Natural killer cell (primary cell): ENCODE measurements around the gene CPLX1. TPM values are rescaled to one million over a fixed set of nuclear protein-coding genes. Genes with fewer than 3 reads are reported as not detected.

Source experiments
- ATAC-seq, 3 donors: fragments of 150-1000 bp in 2 of 3; fragments of 200-7000 bp in 1 of 3; cut with Tn5 transposase; 1 replicate in 1 of 3; 2 replicates in 2 of 3; pipeline ENCODE4 v1.10.0; 2021; ENCODE audit warnings: mild to moderate bottlenecking in 2 of 3, moderate library complexity in 2 of 3
- DNase-seq, 2 donors: peaks; one replicate each; pipeline versions ENCODE4 v3.0.0 to v3.0.0-alpha.2; 2013 to 2021; ENCODE audit warnings: mixed read lengths in 1 of 2
- H3K27ac ChIP-seq: one replicate; pipeline ENCODE4 v1.5.1; 2013; ENCODE audit warnings: mild to moderate bottlenecking, low read length
- H3K27me3 ChIP-seq: one replicate; pipeline ENCODE4 v1.6.1; 2013; ENCODE audit warnings: low read length; ENCODE audit not compliant: control insufficient read depth, insufficient read depth
- H3K36me3 ChIP-seq: one replicate; pipeline ENCODE4 v1.6.1; 2013; ENCODE audit warnings: low read length; ENCODE audit not compliant: control insufficient read depth, insufficient read depth
- H3K4me1 ChIP-seq: one replicate; pipeline ENCODE4 v1.6.1; 2013; ENCODE audit warnings: low read length; ENCODE audit not compliant: control insufficient read depth, insufficient read depth
- H3K4me3 ChIP-seq: one replicate; pipeline ENCODE4 v1.5.1; 2013; ENCODE audit warnings: low read length
- H3K9me3 ChIP-seq: one replicate; pipeline ENCODE4 v1.6.1; 2013; ENCODE audit warnings: low read length; ENCODE audit not compliant: control insufficient read depth, insufficient read depth
- H3K27ac Mint-ChIP-seq, 2 donors: one replicate each; pipeline ENCODE4 v1.8.0; 2022; ENCODE audit warnings: mild to moderate bottlenecking in 2 of 2, mixed read lengths in 2 of 2, moderate library complexity in 1 of 2
- H3K27me3 Mint-ChIP-seq, 2 donors: one replicate each; pipeline ENCODE4 v1.8.0; 2022; ENCODE audit warnings: low read depth in 2 of 2, mixed read lengths in 2 of 2
- H3K36me3 Mint-ChIP-seq: one replicate; pipeline ENCODE4 v1.8.0; 2022; ENCODE audit warnings: mixed read lengths
- H3K4me1 Mint-ChIP-seq, 2 donors: one replicate each; pipeline ENCODE4 v1.8.0; 2022; ENCODE audit warnings: mixed read lengths in 2 of 2
- H3K4me3 Mint-ChIP-seq: one replicate; pipeline ENCODE4 v1.8.0; 2022; ENCODE audit warnings: mild to moderate bottlenecking, moderate library complexity, mixed read lengths
- H3K9me3 Mint-ChIP-seq, 2 donors: one replicate each; pipeline ENCODE4 v1.8.0; 2022; ENCODE audit warnings: mixed read lengths in 2 of 2
- WGBS: methylation state at CpG from one replicate; pipeline ENCODE4 v1.1.7; 2013; ENCODE audit warnings: missing lambda C conversion rate; ENCODE audit not compliant: insufficient coverage; 5-methylcytosine and 5-hydroxymethylcytosine counted together
- intact Hi-C: fragments of 100-400 bp; cut with micrococcal nuclease; formaldehyde crosslinking; loops from one replicate; pipeline ENCODE4 v1.14.2; 2022
- total RNA-seq, 4 donors: library from RNA; stranded (reverse); fragments of 120-200 nt in 1 of 4; gene quantifications; one replicate each; pipeline versions ENCODE4 v1.2.3 to v1.2.4, GENCODE V29; 2013 to 2022
- TF ChIP-seq, protein P1 (sequence below): fragments of 200-600 bp; IDR thresholded peaks from one replicate; pipeline ENCODE4 v1.8.0; 2022; ENCODE audit warnings: antibody characterized with exemption

CPLX1 gene
- total RNA-seq, 3 donors from 2014 or later (not counting 1 experiment from before 2014, with no cell fraction given), result not detected

- Mint-ChIP-seq H3K27me3 (peaks cover 24 to 36% of the 10 kb centered on the region in 2 donors), H3K27ac (no peak overlapping the region), H3K9me3 (no peaks in the 10 kb centered on the region), H3K4me1 (peaks cover 12 to 27% of the 10 kb centered on the region in 2 donors), H3K4me3 (no peak overlapping the region), H3K36me3 (no peaks in the 10 kb centered on the region)
- Histone ChIP-seq H3K36me3 (no peaks in the 10 kb centered on the region), H3K9me3 (no peaks in the 10 kb centered on the region), H3K27ac (no peak overlapping the region), H3K4me3 (no peak overlapping the region), H3K27me3 (peaks cover 17% of the 10 kb centered on the region), H3K4me1 (peaks cover 18% of the 10 kb centered on the region)
- TF ChIP-seq, protein P1, sequence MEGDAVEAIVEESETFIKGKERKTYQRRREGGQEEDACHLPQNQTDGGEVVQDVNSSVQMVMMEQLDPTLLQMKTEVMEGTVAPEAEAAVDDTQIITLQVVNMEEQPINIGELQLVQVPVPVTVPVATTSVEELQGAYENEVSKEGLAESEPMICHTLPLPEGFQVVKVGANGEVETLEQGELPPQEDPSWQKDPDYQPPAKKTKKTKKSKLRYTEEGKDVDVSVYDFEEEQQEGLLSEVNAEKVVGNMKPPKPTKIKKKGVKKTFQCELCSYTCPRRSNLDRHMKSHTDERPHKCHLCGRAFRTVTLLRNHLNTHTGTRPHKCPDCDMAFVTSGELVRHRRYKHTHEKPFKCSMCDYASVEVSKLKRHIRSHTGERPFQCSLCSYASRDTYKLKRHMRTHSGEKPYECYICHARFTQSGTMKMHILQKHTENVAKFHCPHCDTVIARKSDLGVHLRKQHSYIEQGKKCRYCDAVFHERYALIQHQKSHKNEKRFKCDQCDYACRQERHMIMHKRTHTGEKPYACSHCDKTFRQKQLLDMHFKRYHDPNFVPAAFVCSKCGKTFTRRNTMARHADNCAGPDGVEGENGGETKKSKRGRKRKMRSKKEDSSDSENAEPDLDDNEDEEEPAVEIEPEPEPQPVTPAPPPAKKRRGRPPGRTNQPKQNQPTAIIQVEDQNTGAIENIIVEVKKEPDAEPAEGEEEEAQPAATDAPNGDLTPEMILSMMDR, result no peak
- peak in 1 of 2 donors; percentile 6 for DNase-seq
- ATAC-seq, result no peak
- intact Hi-C loops, result no loop called here
- WGBS, result 4% methylated on average over 72 of the region's 72 CpGs
These were observed 39.7 kb downstream of the CPLX1 start for GRCh38 chr4:786074-786741.

GRCh38 chr4:785332-786073 lies 40.4 kb downstream of the CPLX1 start:
- peaks cover 25% of the 10 kb centered on the region for H3K4me1 ChIP-seq
- Mint-ChIP-seq H3K4me3 (no peak overlapping the region), H3K9me3 (no peaks in the 10 kb centered on the region), H3K36me3 (no peaks in the 10 kb centered on the region), H3K27ac (no peak overlapping the region), H3K4me1 (peaks cover 15 to 31% of the 10 kb centered on the region in 2 donors), H3K27me3 (peaks cover 24 to 31% of the 10 kb centered on the region in 2 donors)
- H3K27me3 ChIP-seq, result peaks cover 17% of the 10 kb centered on the region
- WGBS, result 11% methylated on average over 57 of the region's 57 CpGs
- no peak overlapping the region for H3K4me3 ChIP-seq
- peak in 1 of 2 donors; percentile 16 for DNase-seq
- no peaks in the 10 kb centered on the region for H3K36me3 ChIP-seq
- no peak overlapping the region for H3K27ac ChIP-seq
- H3K9me3 ChIP-seq, result no peaks in the 10 kb centered on the region
- intact Hi-C loops, result no loop called here
- TF ChIP-seq, protein P1, result no peak
- no peak for ATAC-seq

DNA sequence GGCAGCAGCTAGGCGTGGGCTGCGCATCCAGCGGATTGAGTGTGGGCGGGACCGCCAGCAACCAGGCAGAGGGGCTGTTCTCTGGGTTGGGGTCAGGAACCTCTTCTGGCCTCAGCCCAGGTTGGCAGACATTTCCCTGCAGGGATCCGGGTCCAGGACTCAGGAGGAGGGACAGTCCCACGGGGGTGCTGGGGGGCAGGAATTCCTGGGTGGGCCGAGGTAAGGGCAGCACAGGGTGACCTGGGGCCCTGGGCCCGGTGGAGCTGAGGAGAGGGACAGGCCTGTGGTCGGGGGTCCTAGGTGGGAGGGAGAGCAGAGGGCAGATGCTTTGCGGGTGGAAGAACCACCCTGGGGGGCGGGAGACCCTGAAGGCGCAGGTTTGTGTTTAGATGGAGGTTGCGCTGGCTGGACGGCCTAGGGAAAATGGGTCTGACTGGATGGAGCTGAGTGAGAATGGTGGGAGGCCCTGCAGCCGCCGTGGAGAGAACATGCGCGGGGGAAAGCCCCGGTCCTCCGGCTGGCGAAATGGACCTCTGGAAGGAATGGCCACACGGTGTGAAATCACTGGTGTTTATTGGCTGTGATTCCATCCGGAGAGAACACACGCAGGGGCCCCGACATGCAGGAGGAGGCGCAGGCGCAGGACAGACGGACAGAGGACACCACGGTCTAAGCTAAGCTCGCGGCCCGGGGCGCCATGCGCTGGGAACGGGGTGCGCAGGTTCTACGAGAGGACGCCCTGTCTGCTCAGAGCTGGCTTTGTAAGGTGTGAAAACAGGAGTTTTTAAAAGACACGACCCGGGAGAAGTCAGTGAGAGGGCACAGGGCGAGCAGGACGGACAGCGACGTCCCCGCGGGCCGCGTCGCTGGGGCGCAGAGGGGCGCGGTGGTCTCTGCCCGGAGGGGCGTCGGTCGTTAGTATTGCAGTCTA lies 41.3 kb downstream of the CPLX1 start:
- Mint-ChIP-seq H3K4me1 (peaks cover 24 to 39% of the 10 kb centered on the region in 2 donors), H3K9me3 (no peaks in the 10 kb centered on the region), H3K27me3 (peaks cover 24 to 31% of the 10 kb centered on the region in 2 donors), H3K4me3 (peak overlapping the region; percentile 47), H3K27ac (no peak overlapping the region), H3K36me3 (no peaks in the 10 kb centered on the region)
- Histone ChIP-seq H3K36me3 (peaks cover 4% of the 10 kb centered on the region), H3K4me1 (peaks cover 33% of the 10 kb centered on the region), H3K27me3 (peaks cover 17% of the 10 kb centered on the region), H3K9me3 (no peaks in the 10 kb centered on the region), H3K27ac (no peak overlapping the region), H3K4me3 (no peak overlapping the region)
- 61% methylated on average over 57 of the region's 57 CpGs for WGBS
- TF ChIP-seq, protein P1, result no peak
- intact Hi-C loops, result loop anchor here (5.0 kb wide), 1 partner anchor 77 kb away; the partner anchor contains the start of gene PCGF3
- DNase-seq (no peak), ATAC-seq (no peak)
